Esophagus muscularis mucosa (tissue), 4 donors: ENCODE data around the gene CCNA2.

Source experiments
- EP300 ChIP-seq: sonication (generic); formaldehyde crosslinking; IDR thresholded peaks from one replicate; pipeline ENCODE4 v1.6.1; 2017; ENCODE audit warnings: antibody characterized with exemption
- POLR2A ChIP-seq: fragments of 450-650 bp; IDR thresholded peaks from one replicate; pipeline ENCODE4 v1.6.1; 2017; ENCODE audit warnings: antibody characterized with exemption, moderate library complexity, mild to moderate bottlenecking, low read depth
- POLR2AphosphoS5 ChIP-seq, 2 donors: sonication (generic); formaldehyde crosslinking; IDR thresholded peaks; one replicate each; pipeline ENCODE4 v1.6.1; 2017; ENCODE audit warnings: antibody characterized with exemption in 2 of 2
- TF ChIP-seq, protein P1 (sequence below), 3 experiments: fragments of 200-600 bp in 2 of 3; fragments of 450-650 bp in 1 of 3; sonication (generic) in 2 of 3; IDR thresholded peaks; one replicate each; pipeline ENCODE4 v1.5.1; 2017 to 2019; ENCODE audit warnings: antibody characterized with exemption in 3 of 3, mild to moderate bottlenecking in 2 of 3, moderate library complexity in 1 of 3

- TF ChIP-seq POLR2A, result no peak
- TF ChIP-seq, protein P1, sequence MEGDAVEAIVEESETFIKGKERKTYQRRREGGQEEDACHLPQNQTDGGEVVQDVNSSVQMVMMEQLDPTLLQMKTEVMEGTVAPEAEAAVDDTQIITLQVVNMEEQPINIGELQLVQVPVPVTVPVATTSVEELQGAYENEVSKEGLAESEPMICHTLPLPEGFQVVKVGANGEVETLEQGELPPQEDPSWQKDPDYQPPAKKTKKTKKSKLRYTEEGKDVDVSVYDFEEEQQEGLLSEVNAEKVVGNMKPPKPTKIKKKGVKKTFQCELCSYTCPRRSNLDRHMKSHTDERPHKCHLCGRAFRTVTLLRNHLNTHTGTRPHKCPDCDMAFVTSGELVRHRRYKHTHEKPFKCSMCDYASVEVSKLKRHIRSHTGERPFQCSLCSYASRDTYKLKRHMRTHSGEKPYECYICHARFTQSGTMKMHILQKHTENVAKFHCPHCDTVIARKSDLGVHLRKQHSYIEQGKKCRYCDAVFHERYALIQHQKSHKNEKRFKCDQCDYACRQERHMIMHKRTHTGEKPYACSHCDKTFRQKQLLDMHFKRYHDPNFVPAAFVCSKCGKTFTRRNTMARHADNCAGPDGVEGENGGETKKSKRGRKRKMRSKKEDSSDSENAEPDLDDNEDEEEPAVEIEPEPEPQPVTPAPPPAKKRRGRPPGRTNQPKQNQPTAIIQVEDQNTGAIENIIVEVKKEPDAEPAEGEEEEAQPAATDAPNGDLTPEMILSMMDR (IDR thresholded peaks at IDR 0.05), result no peak
- TF ChIP-seq EP300, result no peak
- no peak for TF ChIP-seq POLR2AphosphoS5 (IDR thresholded peaks at IDR 0.05)
These were observed 40.1 kb upstream of the CCNA2 start for GRCh38 chr4:121863799-121864198.
